HL-60 (cell line): ENCODE measurements around the gene MBNL1.

Experiments
- CTCF ChIP-seq: IDR thresholded peaks from one replicate; pipeline ENCODE4 v1.5.1; 2011; ENCODE audit warnings: low read length, control low read depth, inconsistent platforms; ENCODE audit not compliant: insufficient read depth
- POLR2AphosphoS5 ChIP-seq: IDR thresholded peaks from 2 replicates; pipeline ENCODE4 v1.6.1; 2012; ENCODE audit warnings: low read depth

DNA sequence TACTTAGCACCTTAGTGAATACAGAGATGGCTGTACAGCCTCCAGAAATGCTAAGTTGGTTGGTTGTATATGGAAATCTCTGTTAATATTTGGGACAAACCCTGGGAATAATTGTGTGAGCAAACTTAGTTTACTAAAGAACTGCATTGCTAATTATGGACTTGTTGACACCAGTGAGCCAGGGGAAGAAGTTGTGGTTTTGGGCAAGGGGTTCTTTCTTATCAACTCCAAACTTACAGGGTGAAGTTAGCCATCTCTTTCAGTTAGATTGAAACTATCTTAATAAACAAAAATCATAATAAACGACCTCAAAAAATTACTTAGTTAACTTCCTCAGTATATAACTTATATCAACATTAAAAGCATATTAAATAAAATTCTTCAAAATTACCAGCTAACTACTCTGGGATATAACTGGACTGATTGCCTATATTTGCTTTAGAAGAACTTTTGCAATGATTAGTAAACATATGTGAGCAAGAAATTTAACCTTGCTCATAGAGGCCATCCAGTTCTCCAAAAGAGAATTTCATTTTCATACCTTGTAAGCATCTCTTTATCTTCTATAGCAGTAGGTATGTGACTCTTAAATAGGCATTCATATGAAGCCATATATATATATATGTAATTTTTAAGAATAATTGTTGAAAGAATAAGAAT is 24.7 kb downstream of the MBNL1 start:
- TF ChIP-seq CTCF (no peak), POLR2AphosphoS5 (no peak)
